ENCODE measurements around the gene ZNF414.

Gene ZNF414

DNA sequence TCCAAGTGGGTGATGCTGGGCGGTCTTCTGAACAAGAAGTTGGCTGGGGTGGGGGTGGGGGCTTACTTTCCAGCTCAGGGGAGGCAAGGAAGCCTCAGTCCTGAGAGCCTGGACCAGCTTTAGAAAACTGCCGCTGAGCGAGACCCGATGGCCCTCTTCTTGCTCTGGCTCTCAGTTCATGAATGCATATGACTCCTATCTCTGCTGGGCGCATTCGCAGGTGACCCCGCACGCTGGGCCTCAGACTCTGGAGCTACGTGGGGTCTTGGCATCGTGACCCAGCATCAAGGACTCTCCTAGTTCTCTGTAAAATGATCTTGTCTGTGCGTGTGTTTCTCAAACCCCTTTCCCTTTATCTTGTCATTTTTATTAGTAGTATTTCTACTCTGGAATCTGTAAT lies 31.3 kb downstream of the ZNF414 start:
- ATAC-seq: no peak
- TF ChIP-seq PATZ1 (CRISPR knock-in tag; IDR thresholded peaks at IDR 0.05; ENCODE audit: borderline replicate concordance) (no peak), ZFP3 (CRISPR knock-in tag; IDR thresholded peaks at IDR 0.05) (no peak), ESRRG (CRISPR knock-in tag; IDR thresholded peaks at IDR 0.05) (no peak), ZFP30 (CRISPR knock-in tag; IDR thresholded peaks at IDR 0.05) (no peak), ZNF565 (CRISPR knock-in tag; conservative IDR thresholded peaks at IDR 0.05; ENCODE audit: low read depth) (no peak), PPARA (CRISPR knock-in tag; IDR thresholded peaks at IDR 0.05; ENCODE audit: borderline replicate concordance) (no peak), ISL1 (CRISPR knock-in tag; IDR thresholded peaks at IDR 0.05) (no peak), OSR1 (CRISPR knock-in tag; IDR thresholded peaks at IDR 0.05) (no peak), ARNTL (CRISPR knock-in tag; IDR thresholded peaks at IDR 0.05; ENCODE audit: borderline replicate concordance, low read depth) (no peak), CSDC2 (CRISPR knock-in tag; IDR thresholded peaks at IDR 0.05) (no peak), GLIS3 (CRISPR knock-in tag; IDR thresholded peaks at IDR 0.05) (no peak), RARB (CRISPR knock-in tag; IDR thresholded peaks at IDR 0.05) (no peak), TCF4 (CRISPR knock-in tag; IDR thresholded peaks at IDR 0.05; ENCODE audit: borderline replicate concordance) (no peak)

- no peak for ATAC-seq
- no peak for TF ChIP-seq ZNF70 (CRISPR knock-in tag; IDR thresholded peaks at IDR 0.05)
Measured at GRCh38 chr19:8481616-8482015, 32.4 kb downstream of the ZNF414 start.

GRCh38 chr19:8481201-8481600 lies 32.8 kb downstream of the ZNF414 start:
- TF ChIP-seq ZNF565 (CRISPR knock-in tag; conservative IDR thresholded peaks at IDR 0.05; ENCODE audit: low read depth): no peak
- TF ChIP-seq ZFP30 (CRISPR knock-in tag; IDR thresholded peaks at IDR 0.05): no peak
- no peak for TF ChIP-seq ZNF8 (CRISPR knock-in tag; IDR thresholded peaks at IDR 0.05)
- TF ChIP-seq PPARA (CRISPR knock-in tag; IDR thresholded peaks at IDR 0.05; ENCODE audit: borderline replicate concordance): no peak
- TF ChIP-seq CSDC2 (CRISPR knock-in tag; IDR thresholded peaks at IDR 0.05): no peak
- TF ChIP-seq, protein P1, sequence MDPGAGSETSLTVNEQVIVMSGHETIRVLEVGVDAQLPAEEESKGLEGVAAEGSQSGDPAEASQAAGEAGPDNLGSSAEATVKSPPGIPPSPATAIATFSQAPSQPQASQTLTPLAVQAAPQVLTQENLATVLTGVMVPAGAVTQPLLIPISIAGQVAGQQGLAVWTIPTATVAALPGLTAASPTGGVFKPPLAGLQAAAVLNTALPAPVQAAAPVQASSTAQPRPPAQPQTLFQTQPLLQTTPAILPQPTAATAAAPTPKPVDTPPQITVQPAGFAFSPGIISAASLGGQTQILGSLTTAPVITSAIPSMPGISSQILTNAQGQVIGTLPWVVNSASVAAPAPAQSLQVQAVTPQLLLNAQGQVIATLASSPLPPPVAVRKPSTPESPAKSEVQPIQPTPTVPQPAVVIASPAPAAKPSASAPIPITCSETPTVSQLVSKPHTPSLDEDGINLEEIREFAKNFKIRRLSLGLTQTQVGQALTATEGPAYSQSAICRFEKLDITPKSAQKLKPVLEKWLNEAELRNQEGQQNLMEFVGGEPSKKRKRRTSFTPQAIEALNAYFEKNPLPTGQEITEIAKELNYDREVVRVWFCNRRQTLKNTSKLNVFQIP (CRISPR knock-in tag; IDR thresholded peaks at IDR 0.05; ENCODE audit: borderline replicate concordance, low read depth): no peak
- no peak for TF ChIP-seq ZFP3 (CRISPR knock-in tag; IDR thresholded peaks at IDR 0.05)
- TF ChIP-seq TCF4 (CRISPR knock-in tag; IDR thresholded peaks at IDR 0.05; ENCODE audit: borderline replicate concordance): no peak
- TF ChIP-seq BACH2 (CRISPR knock-in tag; IDR thresholded peaks at IDR 0.05; ENCODE audit: borderline replicate concordance): no peak
- TF ChIP-seq SNAI2 (CRISPR knock-in tag; IDR thresholded peaks at IDR 0.05): no peak
- TF ChIP-seq ESRRG (CRISPR knock-in tag; IDR thresholded peaks at IDR 0.05): no peak
- no peak for TF ChIP-seq ISL1 (CRISPR knock-in tag; IDR thresholded peaks at IDR 0.05)
- no peak for TF ChIP-seq ARNTL (CRISPR knock-in tag; IDR thresholded peaks at IDR 0.05; ENCODE audit: borderline replicate concordance, low read depth)
- ATAC-seq: no peak

DNA sequence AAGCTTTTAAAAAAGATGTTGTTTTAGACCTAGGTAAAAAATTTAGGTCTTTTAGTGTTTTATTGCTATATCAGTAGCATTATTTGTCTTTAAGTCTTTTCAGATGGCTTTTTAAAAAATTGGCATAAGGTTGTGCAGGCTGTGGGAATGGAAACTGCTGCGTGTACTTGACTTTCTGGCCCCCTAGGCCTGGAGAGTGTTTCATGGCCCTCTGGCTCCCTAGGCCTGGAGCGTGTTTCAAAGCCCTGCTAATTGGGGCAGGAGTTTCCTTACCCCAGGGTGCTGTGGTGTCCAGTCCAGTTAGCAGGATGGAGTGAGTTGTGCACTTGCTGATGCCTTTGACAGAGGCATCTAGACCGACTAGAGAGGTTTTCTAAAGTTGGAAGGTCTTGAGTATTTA lies 35.4 kb downstream of the ZNF414 start:
- ATAC-seq: no peak
- TF ChIP-seq ZFP3 (CRISPR knock-in tag; IDR thresholded peaks at IDR 0.05) (no peak), ZFP30 (CRISPR knock-in tag; IDR thresholded peaks at IDR 0.05) (no peak)
- TF ChIP-seq, protein P2, sequence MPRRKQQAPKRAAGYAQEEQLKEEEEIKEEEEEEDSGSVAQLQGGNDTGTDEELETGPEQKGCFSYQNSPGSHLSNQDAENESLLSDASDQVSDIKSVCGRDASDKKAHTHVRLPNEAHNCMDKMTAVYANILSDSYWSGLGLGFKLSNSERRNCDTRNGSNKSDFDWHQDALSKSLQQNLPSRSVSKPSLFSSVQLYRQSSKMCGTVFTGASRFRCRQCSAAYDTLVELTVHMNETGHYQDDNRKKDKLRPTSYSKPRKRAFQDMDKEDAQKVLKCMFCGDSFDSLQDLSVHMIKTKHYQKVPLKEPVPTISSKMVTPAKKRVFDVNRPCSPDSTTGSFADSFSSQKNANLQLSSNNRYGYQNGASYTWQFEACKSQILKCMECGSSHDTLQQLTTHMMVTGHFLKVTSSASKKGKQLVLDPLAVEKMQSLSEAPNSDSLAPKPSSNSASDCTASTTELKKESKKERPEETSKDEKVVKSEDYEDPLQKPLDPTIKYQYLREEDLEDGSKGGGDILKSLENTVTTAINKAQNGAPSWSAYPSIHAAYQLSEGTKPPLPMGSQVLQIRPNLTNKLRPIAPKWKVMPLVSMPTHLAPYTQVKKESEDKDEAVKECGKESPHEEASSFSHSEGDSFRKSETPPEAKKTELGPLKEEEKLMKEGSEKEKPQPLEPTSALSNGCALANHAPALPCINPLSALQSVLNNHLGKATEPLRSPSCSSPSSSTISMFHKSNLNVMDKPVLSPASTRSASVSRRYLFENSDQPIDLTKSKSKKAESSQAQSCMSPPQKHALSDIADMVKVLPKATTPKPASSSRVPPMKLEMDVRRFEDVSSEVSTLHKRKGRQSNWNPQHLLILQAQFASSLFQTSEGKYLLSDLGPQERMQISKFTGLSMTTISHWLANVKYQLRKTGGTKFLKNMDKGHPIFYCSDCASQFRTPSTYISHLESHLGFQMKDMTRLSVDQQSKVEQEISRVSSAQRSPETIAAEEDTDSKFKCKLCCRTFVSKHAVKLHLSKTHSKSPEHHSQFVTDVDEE (CRISPR knock-in tag; IDR thresholded peaks at IDR 0.05): no peak

- TF ChIP-seq, protein P2 (CRISPR knock-in tag; IDR thresholded peaks at IDR 0.05): no peak
- TF ChIP-seq, protein P1 (CRISPR knock-in tag; IDR thresholded peaks at IDR 0.05; ENCODE audit: borderline replicate concordance, low read depth): no peak
- TF ChIP-seq SNAI2 (CRISPR knock-in tag; IDR thresholded peaks at IDR 0.05) (no peak), ZC3H10 (CRISPR knock-in tag; IDR thresholded peaks at IDR 0.05) (no peak), ZNF565 (CRISPR knock-in tag; conservative IDR thresholded peaks at IDR 0.05; ENCODE audit: low read depth) (no peak), TOX (CRISPR knock-in tag; IDR thresholded peaks at IDR 0.05; ENCODE audit: borderline replicate concordance) (no peak), PPARA (CRISPR knock-in tag; IDR thresholded peaks at IDR 0.05; ENCODE audit: borderline replicate concordance) (no peak), GLIS3 (CRISPR knock-in tag; IDR thresholded peaks at IDR 0.05) (no peak)
- no peak for ATAC-seq
Measured at GRCh38 chr19:8477889-8478288, 36.1 kb downstream of the ZNF414 start.

Measured in SK-N-SH treated with all-trans-retinoic acid at 6 μM for 48 hours (cell line).